HS-27A (cell line): ENCODE data around the gene KRTAP4-7.
"Not testable (repeated sequence)": the region's sequence is repeated elsewhere in the genome, so short reads cannot be mapped to it uniquely, and the experiment has no call there.

ENCODE experiments used
- DNase-seq: peaks from one replicate; pipeline ENCODE4 v3.0.0-alpha.2; 2012; ENCODE audit warnings: low read depth, missing footprints

KRTAP4-7 gene

DNA sequence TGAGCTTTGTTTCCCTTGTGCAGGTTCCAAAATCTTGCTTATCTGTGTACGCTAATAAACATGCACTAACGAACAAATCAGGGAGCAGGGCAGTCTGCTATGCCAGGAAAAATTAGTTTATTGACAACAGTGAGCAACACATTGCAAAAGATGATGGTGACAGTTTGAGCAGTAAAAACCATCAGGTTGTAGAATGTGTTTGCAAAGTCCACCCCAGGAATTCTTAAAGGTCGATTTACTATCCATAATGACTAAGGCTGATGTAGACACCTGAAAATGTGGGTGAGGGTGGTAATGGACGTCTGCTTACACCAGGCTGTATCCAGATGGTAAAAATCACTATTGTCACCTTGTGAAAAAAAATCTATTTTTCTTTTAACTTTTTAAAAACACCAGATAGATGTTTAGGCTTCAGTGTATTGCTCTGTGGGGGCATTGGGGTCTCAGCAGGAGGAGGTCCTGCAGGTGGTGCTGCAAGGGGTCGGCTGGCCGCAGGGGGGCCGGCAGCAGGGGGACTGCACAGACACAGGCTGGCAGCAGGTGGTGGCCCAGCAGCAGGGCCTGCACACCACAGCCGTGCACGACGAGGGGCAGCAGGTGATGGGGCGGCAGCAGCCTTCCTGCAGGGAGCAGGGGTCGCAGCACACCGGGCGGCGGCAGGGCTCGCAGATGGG is 18.8 kb upstream of the KRTAP4-7 start:
- DNase-seq: not testable (repeated sequence)

DNA sequence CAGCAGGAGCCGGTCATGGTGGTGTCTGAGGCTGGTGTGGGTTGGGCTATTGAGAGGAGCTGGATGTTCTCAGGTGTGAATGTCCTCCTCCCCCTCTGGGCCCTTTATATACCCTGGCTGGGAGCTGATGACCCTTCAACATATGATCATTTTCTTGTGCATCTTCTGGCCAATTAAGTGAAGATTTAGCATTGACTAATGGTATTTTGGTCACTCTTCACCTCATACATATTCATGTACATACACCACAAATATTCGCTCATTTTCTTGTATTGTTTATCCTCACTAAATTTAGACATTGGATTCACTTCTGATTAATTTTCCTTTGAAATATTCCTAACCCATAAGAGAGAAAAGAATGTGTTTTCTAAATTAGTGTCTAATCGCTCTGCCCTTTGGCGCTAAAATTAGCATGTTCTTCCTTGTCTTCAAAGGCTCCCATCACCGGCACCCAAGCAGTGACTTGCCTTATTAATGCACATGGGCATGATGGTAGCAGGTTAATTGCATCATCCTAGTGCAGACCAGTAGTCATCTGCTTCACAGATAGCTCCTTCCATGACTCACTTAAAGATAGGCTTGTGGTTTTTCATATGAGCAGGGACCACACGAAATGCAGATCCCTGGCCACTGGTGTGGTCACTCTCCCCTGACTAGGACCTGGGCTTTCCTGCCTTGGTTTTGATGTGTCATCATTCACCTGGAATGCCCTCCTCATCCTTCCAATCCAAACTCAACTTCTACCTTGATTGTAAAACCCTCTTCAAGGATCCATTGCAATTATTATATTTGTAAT is 17.9 kb upstream of the KRTAP4-7 start, which contains the start of gene KRTAP2-4:
KRTAP2-4 (minus strand) TSS at position 51 of the 796 bp plus-strand sequence; CDS start at position 17, 34 bp downstream.
- DNase-seq: no peak

DNA sequence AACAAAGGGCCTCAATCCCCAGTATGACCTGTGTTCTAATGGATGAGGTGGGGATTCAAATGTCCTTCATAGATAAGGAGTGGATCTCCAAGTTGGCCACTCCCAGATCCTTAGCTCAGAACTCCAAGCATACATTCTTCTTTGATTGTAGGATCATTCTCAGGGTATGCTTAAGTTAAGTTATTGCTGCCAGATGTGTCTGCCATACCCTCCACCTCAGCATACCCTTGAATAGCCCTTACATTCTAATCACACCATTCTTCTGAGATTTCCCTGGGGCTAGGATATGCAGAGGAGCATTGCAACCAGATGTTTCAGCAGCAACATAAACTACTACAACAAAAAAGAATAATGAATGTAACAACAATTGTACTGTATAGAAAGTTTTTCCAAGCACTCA is 16.7 kb upstream of the KRTAP4-7 start:
- no peak for DNase-seq

GRCh38 chr17:41069031-41069430 is 14.9 kb upstream of the KRTAP4-7 start:
- no peak for DNase-seq

DNA sequence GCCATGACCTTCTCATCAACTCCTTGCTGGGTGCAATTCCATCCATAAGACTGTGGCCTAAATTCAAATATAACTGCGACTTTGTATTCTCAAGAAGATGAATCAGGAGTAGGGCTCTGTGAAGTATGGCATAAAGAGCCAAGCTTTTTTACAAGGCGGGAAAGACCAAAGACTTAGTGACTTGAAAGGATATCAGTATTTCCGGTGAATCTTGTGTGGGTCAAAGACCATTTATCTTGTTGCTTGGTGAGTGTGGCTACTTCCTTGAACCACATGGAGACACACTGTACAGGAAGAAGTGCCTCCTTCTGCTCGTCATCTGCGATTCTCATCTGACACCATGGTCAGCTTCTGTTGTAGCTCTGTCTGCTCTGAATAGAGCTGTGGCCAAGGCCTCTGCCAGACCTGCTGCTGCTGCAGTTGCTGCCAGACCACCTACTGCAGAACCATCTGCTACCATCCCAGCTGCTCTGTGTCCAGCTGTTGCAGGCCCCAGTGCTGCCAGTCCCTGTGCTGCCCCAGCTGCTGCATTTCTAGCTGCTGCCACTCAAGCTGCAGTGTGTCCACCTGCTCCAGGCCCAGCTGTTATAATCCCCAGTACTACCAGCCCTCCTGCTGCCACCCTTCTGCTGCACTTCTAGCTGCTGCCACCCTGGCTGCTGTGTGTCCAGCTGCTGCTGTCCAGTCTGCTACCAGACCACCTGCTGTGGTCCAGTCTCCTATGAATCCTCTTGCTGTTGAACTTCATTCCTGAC is 12.2 kb upstream of the KRTAP4-7 start:
- DNase-seq: no peak

DNA sequence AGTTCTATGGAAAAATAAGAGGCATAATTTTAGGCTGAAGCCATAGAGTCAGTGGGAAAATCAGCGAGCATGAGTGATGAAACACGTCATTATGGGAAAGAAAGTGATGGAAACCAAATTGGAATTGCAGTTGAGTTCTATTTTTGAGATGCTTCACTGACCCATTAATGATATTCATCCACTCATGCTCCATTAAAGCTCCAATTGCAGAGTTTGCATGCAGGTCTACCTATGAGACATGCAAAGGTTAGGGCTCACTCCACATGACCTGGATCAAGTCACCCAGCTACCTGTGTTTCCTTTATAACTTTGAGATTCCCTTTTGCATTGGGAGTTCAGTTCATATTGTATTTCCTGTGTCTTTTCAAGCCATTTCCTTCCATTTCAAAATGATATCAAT is 10.3 kb upstream of the KRTAP4-7 start:
- DNase-seq: no peak

DNA sequence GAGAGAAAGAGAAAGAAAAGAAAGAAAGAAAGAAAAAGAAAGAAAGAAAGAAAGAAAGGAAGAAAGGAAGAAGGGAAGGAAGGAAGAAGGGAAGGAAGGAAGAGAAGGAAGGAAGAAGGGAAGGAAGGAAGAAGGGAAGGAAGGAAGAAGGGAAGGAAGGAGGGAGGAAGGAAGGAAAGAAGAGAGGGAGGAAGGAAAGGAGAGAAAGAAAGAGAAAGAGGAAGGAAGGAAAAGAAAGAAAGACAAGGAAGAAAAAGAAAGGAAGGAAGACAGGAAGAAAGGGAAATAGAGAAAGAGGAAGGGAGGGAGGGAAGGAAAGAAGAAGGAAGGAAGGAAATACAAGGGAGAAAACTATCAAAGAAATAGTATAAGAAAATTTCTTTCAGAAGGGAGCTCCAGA is 7.2 kb upstream of the KRTAP4-7 start:
- DNase-seq: no peak

DNA sequence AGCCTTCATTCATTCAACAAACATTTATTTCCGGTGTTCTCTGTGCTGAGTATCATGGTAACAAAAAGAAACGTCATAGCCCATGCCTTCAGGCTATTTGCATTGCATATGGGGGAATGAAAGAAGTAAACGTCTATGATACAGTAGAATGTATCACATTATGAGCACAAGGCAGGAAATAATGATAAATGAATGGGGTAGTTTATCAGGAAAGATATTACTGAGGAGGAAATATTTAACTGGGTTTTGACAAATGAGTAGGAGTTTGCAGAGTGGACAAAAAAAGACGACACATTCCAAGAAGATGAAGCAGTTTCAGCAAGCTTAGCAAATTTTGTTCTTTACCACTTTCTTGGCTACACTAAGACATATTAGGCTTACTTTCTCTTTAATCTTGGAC is 1.3 kb upstream of the KRTAP4-7 start:
- DNase-seq: no peak

DNA sequence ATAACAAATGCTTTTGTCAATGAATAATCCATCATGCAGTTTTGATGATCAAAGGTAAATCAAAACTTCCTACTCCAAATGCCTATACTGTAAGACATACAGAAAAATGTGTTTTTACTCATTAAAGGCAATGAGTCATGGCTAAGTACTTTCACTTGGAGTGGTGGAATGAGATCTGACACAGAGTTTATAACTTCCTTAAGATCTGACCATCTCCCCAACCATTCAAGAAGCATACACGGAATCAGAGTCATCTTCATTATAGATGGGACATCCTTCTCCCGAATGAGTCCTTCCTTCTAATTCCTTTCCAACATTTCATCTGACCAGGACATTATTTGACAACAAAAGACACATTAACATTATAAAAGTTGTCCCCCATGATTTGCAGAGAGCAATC is 523 bp upstream of the KRTAP4-7 start:
- DNase-seq: not testable (repeated sequence)

DNA sequence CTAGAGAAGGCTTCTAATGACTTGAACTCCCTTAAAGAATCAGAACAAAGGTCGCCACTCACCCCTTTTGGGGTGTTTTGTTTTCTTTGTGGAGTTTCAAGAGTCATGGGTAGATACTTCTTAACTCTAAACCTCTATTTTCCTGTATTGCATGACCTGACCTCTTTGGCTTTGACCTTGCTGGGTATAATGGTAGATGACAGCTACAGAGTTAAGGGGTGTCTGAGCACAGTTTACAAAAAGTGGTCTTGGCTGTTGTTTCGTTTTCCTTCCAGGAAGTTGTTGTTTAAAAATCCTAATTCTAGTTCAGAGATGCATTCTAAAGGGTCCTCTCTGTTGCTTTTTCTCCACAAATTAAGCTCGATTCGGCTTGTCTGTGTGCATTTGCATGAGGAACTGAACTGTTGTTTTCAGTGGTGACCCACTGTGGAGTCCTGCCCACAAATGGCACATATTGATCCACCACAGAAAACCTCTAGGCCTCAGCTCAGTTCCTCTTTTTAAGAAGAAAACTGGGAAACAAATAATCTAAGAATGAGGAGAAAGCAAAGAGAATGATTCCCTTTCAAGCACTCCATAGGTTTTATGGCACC is 4.9 kb downstream of the KRTAP4-7 start:
- DNase-seq: not testable (repeated sequence)

- DNase-seq: no peak
Observed at GRCh38 chr17:41096055-41096454, 12.1 kb downstream of the KRTAP4-7 start.

DNA sequence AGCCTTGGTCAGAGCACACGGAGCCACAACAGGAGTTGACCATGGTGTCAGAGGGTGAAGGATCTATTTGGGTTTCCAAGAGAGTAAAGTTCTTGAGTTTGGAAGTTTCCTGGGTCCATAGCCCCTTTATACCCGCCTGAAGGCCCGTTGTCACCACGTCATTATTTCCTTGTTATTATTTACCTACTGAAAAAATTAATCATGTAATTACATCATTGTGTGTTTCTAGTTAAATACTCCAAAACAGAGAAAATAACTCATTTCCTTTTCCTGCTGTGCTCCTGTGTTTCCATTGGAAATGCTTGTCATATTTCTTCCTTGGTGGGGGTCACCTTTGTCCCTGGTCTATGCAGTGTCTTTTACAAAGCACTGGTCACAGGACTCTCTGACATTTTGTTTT is 14.1 kb downstream of the KRTAP4-7 start, which contains the start of gene KRTAP4-8:
KRTAP4-8 (minus strand) TSS at position 101 of the 400 bp plus-strand sequence; CDS start at position 43, 58 bp downstream.
- DNase-seq: no peak

- no peak for DNase-seq
Observed at GRCh38 chr17:41098481-41098880, 14.5 kb downstream of the KRTAP4-7 start.

- not testable (repeated sequence) for DNase-seq
Observed at GRCh38 chr17:41099682-41100480, 15.9 kb downstream of the KRTAP4-7 start.

- no peak for DNase-seq
Observed at GRCh38 chr17:41101586-41102259, 17.8 kb downstream of the KRTAP4-7 start, which contains the start of gene KRTAP4-16. Gene KRTAP4-16, minus strand, starts transcription at chr17:41102209. Its CDS starts 0 bp downstream, at chr17:41102209.

DNA sequence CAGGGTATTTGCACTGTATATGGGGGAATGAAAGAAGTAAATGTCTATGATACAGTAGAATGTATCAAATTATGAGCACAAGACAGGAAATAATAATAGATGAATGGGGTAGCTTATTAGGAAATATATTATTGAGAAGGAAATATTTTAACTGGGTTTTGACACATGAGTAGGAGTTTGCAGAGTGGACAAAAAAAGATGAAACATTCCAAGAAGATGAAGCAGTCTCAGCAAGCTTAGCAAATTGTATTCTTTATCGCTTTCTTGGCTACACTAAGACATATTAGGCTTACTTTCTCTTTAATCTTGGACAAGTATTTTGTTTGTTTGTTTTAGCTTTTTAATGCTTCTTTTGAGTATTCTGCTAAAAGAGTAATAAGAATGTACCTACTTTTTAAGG is 19.9 kb downstream of the KRTAP4-7 start:
- no peak for DNase-seq

DNA sequence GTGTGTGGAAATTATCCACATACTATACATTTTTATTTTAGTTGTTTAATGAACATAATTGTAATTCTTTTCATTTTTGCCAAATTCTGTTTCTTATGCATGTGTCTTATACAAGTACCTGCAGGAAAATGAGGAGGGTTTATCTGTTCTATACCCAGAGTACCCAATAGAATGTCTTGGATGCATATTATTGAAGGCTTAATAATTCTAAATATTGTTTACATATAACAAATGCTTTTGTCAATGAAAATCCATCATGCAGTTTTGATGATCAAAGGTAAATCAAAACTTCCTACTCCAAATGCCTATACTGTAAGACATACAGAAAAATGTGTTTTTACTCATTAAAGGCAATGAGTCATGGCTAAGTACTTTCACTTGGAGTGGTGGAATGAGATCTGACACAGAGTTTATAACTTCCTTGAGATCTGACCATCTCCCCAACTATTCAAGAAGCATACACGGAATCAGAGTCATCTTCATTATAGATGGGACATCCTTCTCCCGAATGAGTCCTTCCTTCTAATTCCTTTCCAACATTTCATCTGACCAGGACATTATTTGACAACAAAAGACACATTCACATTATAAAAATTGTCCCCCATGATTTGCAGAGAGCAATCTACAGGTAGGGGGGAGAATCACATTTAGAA is 20.6 kb downstream of the KRTAP4-7 start:
- not testable (repeated sequence) for DNase-seq

- not testable (repeated sequence) for DNase-seq
Observed at GRCh38 chr17:41105347-41105746, 21.4 kb downstream of the KRTAP4-7 start, which contains the start of gene KRTAP4-9. Gene KRTAP4-9, plus strand, starts transcription at chr17:41105389. Its CDS starts 0 bp downstream, at chr17:41105389.

GRCh38 chr17:41107941-41108450 is 24.0 kb downstream of the KRTAP4-7 start:
- no peak for DNase-seq
